GM12891 (cell line): ENCODE data around the gene VAX1.

Experiments
- DNase-seq: peaks from one replicate; pipeline ENCODE4 v3.0.0; 2011; ENCODE audit warnings: low spot score; ENCODE audit not compliant: insufficient read length
- FAIRE-seq: peaks from 2 replicates; lab custom pipeline; 2011; peaks lifted over from hg19 to GRCh38; lab: Jason Lieb, UNC
- PAX5 ChIP-seq: IDR thresholded peaks from 2 replicates; pipeline ENCODE4 v1.6.1; 2011; ENCODE audit warnings: low read length, moderate library complexity, mild to moderate bottlenecking; ENCODE audit not compliant: insufficient read depth, severe bottlenecking
- POLR2A ChIP-seq: IDR thresholded peaks from 2 replicates; pipeline ENCODE4 v1.6.1; 2011; ENCODE audit warnings: low read depth, low read length, control low read depth
- POLR2AphosphoS5 ChIP-seq: IDR thresholded peaks from 2 replicates; pipeline ENCODE4 v1.6.1; 2011; ENCODE audit warnings: low read depth, low read length, control low read depth
- POU2F2 ChIP-seq: IDR thresholded peaks from 2 replicates; pipeline ENCODE4 v1.6.1; 2011; ENCODE audit warnings: low read depth, mild to moderate bottlenecking, control low read depth, low read length, moderate library complexity
- SPI1 ChIP-seq: IDR thresholded peaks from 2 replicates; pipeline ENCODE4 v1.6.1; 2011; ENCODE audit warnings: low read depth, low read length, control low read depth
- TAF1 ChIP-seq: IDR thresholded peaks from 2 replicates; pipeline ENCODE4 v1.6.1; 2011; ENCODE audit warnings: low read depth, low read length, control low read depth

Gene VAX1

DNA sequence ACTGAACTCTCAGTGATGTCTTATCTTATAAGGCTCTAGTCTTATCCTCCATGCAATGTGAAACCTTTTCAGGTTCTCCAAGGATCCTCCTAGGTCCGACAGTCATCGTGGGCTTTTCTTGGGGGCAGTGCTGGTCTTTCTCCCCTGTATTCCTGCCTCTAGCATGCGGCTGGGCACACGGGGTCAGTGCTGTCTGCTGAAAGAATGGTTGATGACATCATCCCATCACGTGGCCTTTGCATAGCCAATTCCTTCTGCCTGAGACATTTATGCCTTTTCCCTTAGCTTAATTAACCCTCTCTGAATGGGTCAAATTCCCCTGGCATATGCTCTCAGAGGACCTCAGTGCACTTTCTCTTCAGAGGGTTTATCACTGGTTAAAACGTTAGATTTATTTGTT is 32.2 kb upstream of the VAX1 start:
- DNase-seq (no peak), FAIRE-seq (no peak)
- TF ChIP-seq POLR2A (no peak), POU2F2 (no peak), TAF1 (no peak), POLR2AphosphoS5 (no peak)

DNA sequence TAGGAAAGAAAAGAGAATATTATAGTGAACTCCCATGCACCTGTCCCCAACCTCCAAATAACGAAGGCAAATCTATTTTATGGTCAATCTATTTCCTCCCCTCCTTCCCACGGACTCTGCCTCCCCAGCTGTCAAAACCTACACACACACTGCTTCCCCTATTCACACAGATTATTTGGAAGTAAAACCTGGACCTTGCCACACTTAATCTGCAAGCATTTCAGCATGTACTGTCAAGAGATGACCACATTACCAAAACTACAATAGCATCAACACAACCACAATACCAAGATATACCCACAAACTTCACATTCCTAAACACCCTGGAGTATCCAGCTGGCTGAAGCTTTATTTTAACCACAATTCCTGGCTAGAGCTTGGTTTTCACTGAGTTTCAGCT is 31.4 kb upstream of the VAX1 start:
- FAIRE-seq, result no peak
- TF ChIP-seq PAX5 (no peak), POU2F2 (no peak), POLR2AphosphoS5 (no peak), POLR2A (no peak), SPI1 (no peak), TAF1 (no peak)

DNA sequence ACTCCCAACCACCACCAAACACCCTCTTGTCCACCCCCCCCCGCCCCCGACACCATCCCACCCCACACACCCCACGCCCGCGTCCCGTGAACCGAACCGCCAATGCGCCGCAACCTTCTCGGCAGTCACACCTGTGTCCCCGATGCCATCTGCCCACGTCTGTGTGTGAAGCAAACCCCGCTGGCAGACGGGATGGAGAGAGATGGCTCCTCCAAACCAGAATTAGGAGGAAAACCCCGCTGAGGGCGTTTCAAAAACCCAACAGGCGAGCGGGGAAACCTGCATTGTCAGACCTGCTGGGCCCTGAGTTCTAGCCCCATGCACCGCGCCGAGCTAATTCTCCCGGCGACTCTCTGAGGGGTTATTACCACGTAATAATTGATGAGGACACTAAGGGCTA is 30.7 kb upstream of the VAX1 start:
- FAIRE-seq, result no peak
- no peak for DNase-seq
- TF ChIP-seq TAF1 (no peak), PAX5 (no peak), POLR2A (no peak), SPI1 (no peak), POU2F2 (no peak), POLR2AphosphoS5 (no peak)

More for the DNA sequence above, 31.4 kb upstream of the VAX1 start:
- DNase-seq, result no peak

DNA sequence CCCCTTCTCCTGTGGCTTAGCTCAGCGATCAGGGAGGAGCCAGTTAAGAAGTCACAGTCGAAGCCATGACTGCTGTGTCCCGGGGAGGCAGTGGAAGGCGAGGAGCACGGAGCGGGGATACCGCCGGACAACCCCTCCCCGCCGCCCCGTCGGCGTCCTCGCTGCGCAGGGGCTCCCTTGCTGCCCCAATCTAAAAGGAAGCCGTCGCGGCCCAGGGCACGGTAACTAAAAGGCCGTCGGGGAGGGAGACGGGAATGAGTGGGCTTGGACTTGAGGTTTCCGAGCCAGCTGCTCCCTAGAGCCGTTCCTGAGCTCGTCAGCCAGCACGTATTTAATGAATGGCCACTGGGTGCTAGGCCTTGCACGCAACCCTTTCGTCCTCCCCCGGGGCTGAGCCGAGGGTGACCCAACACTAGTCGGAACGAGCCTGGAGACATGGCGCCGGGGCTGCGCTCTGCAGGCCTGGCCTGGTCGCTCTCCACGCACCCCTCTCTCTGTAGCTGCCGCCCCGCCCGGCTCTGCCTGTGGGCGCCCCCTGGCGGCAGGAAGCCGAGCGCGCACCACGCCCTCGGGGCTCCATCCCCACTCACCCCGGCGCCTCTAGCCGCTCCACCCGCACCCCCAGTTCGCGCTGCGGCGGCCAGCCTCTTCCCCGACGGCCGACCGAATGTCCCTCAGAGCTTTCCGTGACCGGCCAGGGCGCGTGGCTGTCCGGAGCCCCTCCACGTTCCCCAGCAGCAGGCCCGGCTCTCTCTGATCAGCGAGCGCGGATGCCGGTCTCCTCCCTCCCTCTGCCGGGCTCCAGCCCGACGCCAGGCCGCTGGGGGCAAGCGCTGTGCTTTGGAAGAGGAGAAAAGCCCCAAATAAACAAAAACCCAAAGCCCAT is 30.0 kb upstream of the VAX1 start:
- FAIRE-seq, result no peak
- TF ChIP-seq POLR2AphosphoS5, result no peak
- no peak for TF ChIP-seq SPI1
- no peak for TF ChIP-seq PAX5
- no peak for TF ChIP-seq POU2F2
- TF ChIP-seq TAF1, result no peak
- no peak for TF ChIP-seq POLR2A
- peak; percentile 82 for DNase-seq

DNA sequence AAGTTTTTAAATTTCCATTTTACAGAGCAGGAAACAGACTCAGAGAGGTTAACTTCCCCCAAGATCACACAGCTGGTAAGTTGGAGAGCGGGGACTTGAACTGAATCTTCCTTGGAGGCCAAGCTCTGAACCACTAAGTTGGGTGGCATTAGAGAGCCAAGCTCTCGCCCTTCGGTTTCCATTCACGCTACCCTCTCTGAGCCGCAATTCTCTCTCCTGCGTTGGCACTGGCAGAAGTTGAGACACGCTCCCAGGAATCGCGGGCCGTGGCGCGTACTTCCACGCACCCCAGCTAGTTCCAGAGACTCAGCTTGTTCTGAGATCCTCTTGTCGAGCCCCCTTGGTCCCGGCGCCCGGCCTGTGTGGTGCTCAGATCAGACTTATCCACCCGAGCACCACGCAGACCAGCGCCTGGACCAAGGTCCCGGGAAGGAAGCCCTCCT is 29.3 kb upstream of the VAX1 start:
- TF ChIP-seq PAX5 (no peak), POLR2A (no peak), POLR2AphosphoS5 (no peak), POU2F2 (no peak), TAF1 (no peak), SPI1 (no peak)
- DNase-seq (no peak), FAIRE-seq (no peak)

DNA sequence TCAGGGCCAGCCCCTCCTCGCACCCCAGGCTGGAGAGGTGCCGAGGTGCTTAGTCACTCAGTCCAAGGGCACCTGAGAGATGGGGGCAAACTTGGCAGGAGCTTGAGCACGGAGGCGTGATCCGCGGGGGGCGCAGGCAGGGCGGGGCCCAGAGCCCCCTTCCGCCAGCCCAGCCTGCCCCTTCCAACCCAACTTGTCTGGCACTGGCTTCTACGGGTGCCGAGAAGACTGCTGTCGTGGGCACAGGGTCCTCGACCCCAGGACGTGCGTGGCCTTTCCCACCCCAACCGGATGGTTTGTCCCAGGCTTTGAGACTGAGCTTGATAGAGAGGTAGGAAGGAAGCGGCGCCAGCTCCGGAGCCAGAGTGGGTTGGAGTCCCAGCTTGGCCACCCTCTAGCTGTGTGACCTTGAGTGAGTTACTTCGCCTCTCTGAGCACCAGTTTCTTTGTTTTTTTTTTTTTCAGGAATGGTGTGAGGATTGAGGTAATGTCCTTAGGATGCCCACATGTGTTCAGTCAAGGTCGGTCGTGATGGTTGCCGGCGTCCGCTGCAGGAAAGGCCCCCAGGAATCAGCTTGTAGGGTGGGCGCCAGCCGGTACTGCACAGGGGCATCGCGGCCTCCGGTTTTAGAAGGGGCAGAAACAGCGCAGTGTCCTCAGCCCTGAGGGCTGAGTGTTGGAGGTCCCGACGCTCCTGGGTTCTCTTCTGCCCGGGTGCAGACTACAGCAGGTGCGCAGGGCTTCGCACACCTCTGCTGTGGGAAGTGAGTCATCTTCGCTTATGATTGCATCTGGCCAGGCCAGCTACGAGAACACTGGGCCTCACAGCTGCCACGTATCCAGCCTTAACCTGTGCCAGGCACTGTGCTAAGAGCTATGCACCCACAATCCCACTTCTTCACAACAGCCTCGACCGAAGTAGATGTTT is 28.6 kb upstream of the VAX1 start:
- no peak for FAIRE-seq
- DNase-seq, result no peak
- TF ChIP-seq POLR2AphosphoS5 (no peak), TAF1 (no peak), POU2F2 (no peak), PAX5 (no peak), POLR2A (no peak), SPI1 (no peak)

DNA sequence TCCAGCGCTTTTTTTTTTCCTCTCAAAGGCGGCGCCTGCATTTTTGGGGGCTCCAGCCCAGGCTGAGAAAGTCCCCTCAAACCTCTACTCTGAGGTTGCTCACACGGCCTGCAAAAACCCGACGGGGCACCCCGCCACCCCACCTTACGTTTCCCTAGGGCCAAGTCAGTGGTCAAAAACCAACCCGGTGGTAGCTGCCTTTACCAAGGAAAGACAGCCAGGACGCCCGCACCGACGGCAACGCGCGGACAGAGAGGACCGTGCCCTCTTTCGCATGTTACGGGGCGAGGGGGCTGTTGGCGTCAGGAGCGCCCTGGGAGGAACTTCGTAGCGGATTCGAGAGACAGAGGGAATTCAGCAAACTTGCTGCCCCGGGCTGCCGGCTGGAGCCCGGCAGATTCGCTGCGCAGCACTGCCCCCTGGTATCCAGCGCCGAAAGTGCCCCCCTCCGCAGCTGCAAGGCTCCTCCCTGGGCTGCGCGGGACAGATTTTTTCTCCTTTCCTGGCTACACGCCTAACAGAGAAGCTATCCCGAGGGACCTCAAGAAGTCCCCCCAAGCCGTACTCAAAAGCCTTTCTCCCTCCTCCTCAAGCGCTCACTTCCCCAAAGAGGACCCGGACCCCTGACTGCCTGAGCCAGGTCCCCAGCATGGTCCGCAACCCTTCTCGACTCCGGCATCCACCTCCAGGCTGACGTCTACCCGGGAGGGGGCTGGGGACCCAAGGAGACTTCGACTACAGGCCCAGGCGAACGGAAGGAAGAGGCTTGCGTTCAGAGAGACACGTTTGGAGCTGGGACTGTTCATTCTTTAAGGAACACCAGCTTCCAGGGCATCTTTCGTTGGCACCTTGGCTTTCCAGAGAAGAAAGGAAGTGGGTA is 27.7 kb upstream of the VAX1 start:
- TF ChIP-seq SPI1, result no peak
- TF ChIP-seq PAX5, result no peak
- TF ChIP-seq POLR2A, result no peak
- TF ChIP-seq TAF1, result no peak
- no peak for TF ChIP-seq POLR2AphosphoS5
- no peak for TF ChIP-seq POU2F2
- DNase-seq, result no peak
- no peak for FAIRE-seq

DNA sequence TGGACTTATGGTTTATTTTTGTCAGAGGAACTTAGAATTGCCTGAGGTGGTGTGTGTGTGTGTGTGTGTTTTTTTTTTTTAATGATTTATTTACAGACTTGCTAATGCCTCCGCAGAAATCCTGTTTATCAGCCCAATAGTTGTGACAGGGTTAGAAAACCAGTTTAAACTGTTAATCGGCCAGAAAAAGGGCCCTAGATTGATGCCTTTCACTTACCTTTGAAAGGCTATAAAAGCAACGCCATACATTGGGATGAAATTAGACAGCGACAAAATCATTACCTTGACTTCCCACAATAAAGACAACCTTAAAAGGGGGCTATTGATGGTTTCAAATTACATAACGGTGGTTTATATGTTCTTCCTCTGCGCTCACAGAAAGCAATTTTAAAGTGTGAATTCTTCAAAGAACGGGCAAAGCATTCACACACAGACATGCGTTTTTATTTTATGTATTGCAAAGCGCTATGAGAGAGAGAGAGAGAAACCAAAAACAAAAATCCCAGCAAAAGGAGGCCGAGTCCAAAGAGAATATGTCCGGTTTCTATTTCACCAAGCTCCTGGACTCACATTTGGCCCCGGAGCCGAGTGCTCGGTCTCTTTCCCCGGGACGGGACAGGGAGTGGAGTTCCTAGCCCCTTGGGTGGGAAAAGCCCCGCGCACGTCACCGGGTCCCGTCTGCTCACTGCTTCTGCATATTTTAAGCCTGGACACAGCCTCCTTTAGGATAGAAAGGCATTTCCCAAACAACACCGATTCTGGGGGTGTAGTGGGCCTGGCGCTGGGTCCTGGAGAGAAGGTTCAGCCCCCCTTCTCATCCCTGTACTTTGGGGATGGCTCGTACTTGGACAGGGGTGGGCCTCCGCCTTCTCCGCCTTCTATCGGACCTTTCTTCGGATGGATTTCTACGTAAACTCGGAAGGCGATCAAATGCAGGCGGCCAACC is 26.8 kb upstream of the VAX1 start:
- DNase-seq (no peak), FAIRE-seq (no peak)
- TF ChIP-seq TAF1 (no peak), POU2F2 (no peak), PAX5 (no peak), POLR2A (no peak), POLR2AphosphoS5 (no peak), SPI1 (no peak)
